ENCODE results near the gene TRIP12. TPM values are rescaled to one million over a fixed set of nuclear protein-coding genes. Genes with fewer than 3 reads are reported as not detected.
"Not testable (repeated sequence)": the region's sequence is repeated elsewhere in the genome, so short reads cannot be mapped to it uniquely, and the experiment has no call there.

TRIP12 gene
- 100 to 1,000 TPM; 224 to 297 (median 255) TPM for total RNA-seq
- polyA plus RNA-seq = 100 to 1,000 TPM in 1 of 3 donors, 10 to 100 TPM in 2; 27.5 to 106 (median 51.8) TPM
- long read RNA-seq, donor 1, partial matches to known transcripts = 29 of 62 reads
- long read RNA-seq, donor 1, other reads (novel, unspliced or antisense) = 33 of 62 reads
- long read RNA-seq, donor 2, full-length matches to known transcripts = 2 of 75 reads
- long read RNA-seq, donor 2, partial matches to known transcripts = 32 of 75 reads
- long read RNA-seq, donor 2, other reads (novel, unspliced or antisense) = 41 of 75 reads

GRCh38 chr2:229921892-229922448 lies at the start of gene TRIP12:
Gene TRIP12, minus strand, starts transcription at chr2:229922009. Its CDS starts 41,930 bp downstream, at chr2:229880079.
- H3K4me3 ChIP-seq = peak within 1 kb of the TSS; percentile 76
- DNase-seq = peak; percentile 91 to 97
- intact Hi-C loops (cut with DNase I) = loop anchor here in 1 of 2 donors (5.0 kb wide), 1 partner anchor 120 kb away; no protein-coding TSS in a partner anchor
- peak; percentile 89 to 92 (median 92) for ATAC-seq
- WGBS, 3 donors = 0 to 1% (median 0%) methylated on average over 36 to 49 of the region's 49 CpGs
- no peaks in the 10 kb centered on the region for H3K27me3 ChIP-seq (ENCODE audit: insufficient read depth in 3 of 3, low read length in 2 of 3)
- H3K4me1 ChIP-seq = peaks cover 7% of the 10 kb centered on the region
- no peak for TF ChIP-seq CTCF (IDR thresholded peaks at IDR 0.05)
- no peaks in the 10 kb centered on the region for H3K9me3 ChIP-seq
- no peaks in the 10 kb centered on the region for H3K36me3 ChIP-seq (ENCODE audit: insufficient read depth in 1 of 2, low read depth in 1 of 2)
- peak within 1 kb of the TSS; percentile 97 for H3K27ac ChIP-seq

GRCh38 chr2:229971298-229971790 lies 49.5 kb upstream of the TRIP12 start:
- 84 to 98% (median 97%) methylated on average over 3 of the region's 3 CpGs for whole genome bisulfite sequencing, 3 donors
- no peak overlapping the region for H3K4me3 ChIP-seq
- TF ChIP-seq CTCF (IDR thresholded peaks at IDR 0.05) = no peak
- no peaks in the 10 kb centered on the region for H3K9me3 ChIP-seq
- DNase-seq = no peak
- H3K4me1 ChIP-seq = no peaks in the 10 kb centered on the region
- H3K36me3 ChIP-seq (ENCODE audit: insufficient read depth in 1 of 2, low read depth in 1 of 2) = no peaks in the 10 kb centered on the region
- H3K27ac ChIP-seq = no peak overlapping the region
- H3K27me3 ChIP-seq (ENCODE audit: insufficient read depth in 3 of 3, low read length in 2 of 3) = no peaks in the 10 kb centered on the region
- no peak for ATAC-seq
- intact Hi-C loops (cut with DNase I) = no loop called here

GRCh38 chr2:229970406-229970805 lies 48.6 kb upstream of the TRIP12 start:
- Histone ChIP-seq H3K27me3 (ENCODE audit: insufficient read depth in 3 of 3, low read length in 2 of 3) (no peaks in the 10 kb centered on the region), H3K27ac (no peak overlapping the region), H3K9me3 (no peaks in the 10 kb centered on the region), H3K4me1 (no peaks in the 10 kb centered on the region), H3K36me3 (ENCODE audit: insufficient read depth in 1 of 2, low read depth in 1 of 2) (no peaks in the 10 kb centered on the region), H3K4me3 (no peak overlapping the region)
- TF ChIP-seq CTCF (IDR thresholded peaks at IDR 0.05) = no peak
- ATAC-seq (no peak), DNase-seq (no peak)
- 74 to 81% (median 77%) methylated on average over 3 of the region's 3 CpGs for WGBS, 3 donors
- intact Hi-C loops (cut with DNase I) = no loop called here

GRCh38 chr2:229969921-229970320 lies 48.1 kb upstream of the TRIP12 start:
- Histone ChIP-seq H3K9me3 (no peaks in the 10 kb centered on the region), H3K36me3 (ENCODE audit: insufficient read depth in 1 of 2, low read depth in 1 of 2) (no peaks in the 10 kb centered on the region), H3K4me1 (no peaks in the 10 kb centered on the region), H3K27ac (no peak overlapping the region), H3K4me3 (no peak overlapping the region), H3K27me3 (ENCODE audit: insufficient read depth in 3 of 3, low read length in 2 of 3) (no peaks in the 10 kb centered on the region)
- intact Hi-C loops (cut with DNase I) = no loop called here
- TF ChIP-seq CTCF (IDR thresholded peaks at IDR 0.05) = no peak
- WGBS, 3 donors = 85 to 91% (median 86%) methylated on average over 3 of the region's 3 CpGs
- DNase-seq = no peak
- no peak for ATAC-seq

GRCh38 chr2:229963596-229963995 lies 41.8 kb upstream of the TRIP12 start:
- ATAC-seq; H3K27me3 ChIP-seq (ENCODE audit: insufficient read depth in 3 of 3, low read length in 2 of 3); H3K36me3 ChIP-seq (ENCODE audit: insufficient read depth in 1 of 2, low read depth in 1 of 2); H3K27ac ChIP-seq; H3K4me1 ChIP-seq; intact Hi-C loops (cut with DNase I); H3K4me3 ChIP-seq; H3K9me3 ChIP-seq; DNase-seq: not testable (repeated sequence)
- WGBS, 3 donors = 91 to 97% (median 95%) methylated on average over 8 to 9 of the region's 9 CpGs

Measured in psoas muscle (tissue), 8 donors.